GM10248 (cell line): ENCODE data around the gene HSF2.

Source experiments
- CTCF ChIA-PET: fragments of 300-600 bp; sonication (Branson Sonifier 250); formaldehyde crosslinking; extraction: SDS; loops from one replicate; lab custom pipeline; 2021; ENCODE audit warnings: antibody characterized with exemption; lab: Yijun Ruan, JAX
- POLR2A ChIA-PET: fragments of 350-650 bp; sonication (Branson Sonifier 250); formaldehyde crosslinking; extraction: SDS; loops from one replicate; lab custom pipeline; 2020; ENCODE audit warnings: antibody characterized with exemption; lab: Yijun Ruan, JAX
- DNase-seq: peaks from one replicate; pipeline ENCODE4 v3.0.0; 2012; ENCODE audit errors: extremely low spot score
- CTCF ChIP-seq: IDR thresholded peaks from 2 replicates; pipeline ENCODE4 v1.5.1; 2012; ENCODE audit warnings: mild to moderate bottlenecking, low read depth; ENCODE audit errors: extremely low read depth, missing control alignments, control extremely low read depth

The HSF2 gene

GRCh38 chr6:122393351-122393896, 6.0 kb upstream of the HSF2 start:
- no peak for TF ChIP-seq CTCF
- ChIA-PET CTCF (no interaction called here), POLR2A (no interaction called here)
- no peak for DNase-seq

- no peak for TF ChIP-seq CTCF
- POLR2A ChIA-PET, result no interaction called here
- DNase-seq, result no peak
- CTCF ChIA-PET, result interaction anchor here (1.3 kb wide), 2 partner anchors 12 to 98 kb away, joined by 4 to 7 read pairs; no protein-coding TSS in a partner anchor
Measured at GRCh38 chr6:122394016-122394415, 5.4 kb upstream of the HSF2 start.

GRCh38 chr6:122399055-122399347, 451 bp upstream of the HSF2 start:
- TF ChIP-seq CTCF, result no peak
- CTCF ChIA-PET, result interaction anchor here (0.9 to 1.5 kb wide), 5 partner anchors 8 to 93 kb away, joined by 3 to 4 read pairs (median 3); no protein-coding TSS in a partner anchor
- POLR2A ChIA-PET, result no interaction called here
- DNase-seq, result no peak

GRCh38 chr6:122400121-122400450, 634 bp downstream of the HSF2 start:
- ChIA-PET POLR2A (no interaction called here), CTCF (interaction anchor here (0.9 to 1.5 kb wide), 4 partner anchors 10 to 92 kb away, joined by 3 to 4 read pairs (median 3); no protein-coding TSS in a partner anchor)
- no peak for DNase-seq
- no peak for TF ChIP-seq CTCF

GRCh38 chr6:122400462-122401089, 1.1 kb downstream of the HSF2 start:
- TF ChIP-seq CTCF, result no peak
- POLR2A ChIA-PET, result no interaction called here
- no peak for DNase-seq
- CTCF ChIA-PET, result interaction anchor here (1.5 kb wide), 1 partner anchor 130 kb away, joined by 4 read pairs; no protein-coding TSS in a partner anchor

- ChIA-PET POLR2A (no interaction called here), CTCF (interaction anchor here (0.7 to 1.5 kb wide), 3 partner anchors 12 to 129 kb away, joined by 3 to 4 read pairs (median 3); no protein-coding TSS in a partner anchor)
- no peak for TF ChIP-seq CTCF
- no peak for DNase-seq
Measured at GRCh38 chr6:122401104-122401503, 1.7 kb downstream of the HSF2 start.
